AG09319 (cell line): ENCODE data around the gene INMT.

ENCODE experiments used
- DNase-seq: peaks from one replicate; pipeline ENCODE4 v3.0.0-alpha.2; 2010; ENCODE audit warnings: low read depth; ENCODE audit errors: extremely low read depth
- TF ChIP-seq, protein P1 (sequence below): IDR thresholded peaks from 2 replicates; pipeline ENCODE4 v1.5.1; 2011; ENCODE audit warnings: low read depth, mild to moderate bottlenecking, inconsistent platforms, low read length, moderate library complexity

The INMT gene

DNA sequence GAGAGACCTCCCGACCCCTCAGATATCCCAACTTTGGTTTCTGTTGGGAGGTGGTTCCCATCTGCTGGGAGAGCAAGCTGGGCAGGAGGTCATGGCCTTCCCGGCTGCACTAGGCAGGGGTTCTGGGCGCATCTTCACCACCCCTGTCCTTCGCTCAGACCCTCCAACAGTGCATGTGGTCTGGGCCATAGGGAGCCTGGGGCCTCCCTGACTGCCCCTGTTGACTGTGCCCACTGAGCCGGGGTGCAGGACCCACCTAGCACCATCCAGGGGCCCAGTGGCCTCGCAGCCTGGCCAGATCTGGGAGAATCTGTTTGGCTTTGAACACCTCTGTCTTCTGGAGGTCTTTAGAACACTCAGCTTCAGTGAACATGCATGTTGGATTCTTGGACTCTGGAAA is 18.7 kb upstream of the INMT start:
- TF ChIP-seq, protein P1, sequence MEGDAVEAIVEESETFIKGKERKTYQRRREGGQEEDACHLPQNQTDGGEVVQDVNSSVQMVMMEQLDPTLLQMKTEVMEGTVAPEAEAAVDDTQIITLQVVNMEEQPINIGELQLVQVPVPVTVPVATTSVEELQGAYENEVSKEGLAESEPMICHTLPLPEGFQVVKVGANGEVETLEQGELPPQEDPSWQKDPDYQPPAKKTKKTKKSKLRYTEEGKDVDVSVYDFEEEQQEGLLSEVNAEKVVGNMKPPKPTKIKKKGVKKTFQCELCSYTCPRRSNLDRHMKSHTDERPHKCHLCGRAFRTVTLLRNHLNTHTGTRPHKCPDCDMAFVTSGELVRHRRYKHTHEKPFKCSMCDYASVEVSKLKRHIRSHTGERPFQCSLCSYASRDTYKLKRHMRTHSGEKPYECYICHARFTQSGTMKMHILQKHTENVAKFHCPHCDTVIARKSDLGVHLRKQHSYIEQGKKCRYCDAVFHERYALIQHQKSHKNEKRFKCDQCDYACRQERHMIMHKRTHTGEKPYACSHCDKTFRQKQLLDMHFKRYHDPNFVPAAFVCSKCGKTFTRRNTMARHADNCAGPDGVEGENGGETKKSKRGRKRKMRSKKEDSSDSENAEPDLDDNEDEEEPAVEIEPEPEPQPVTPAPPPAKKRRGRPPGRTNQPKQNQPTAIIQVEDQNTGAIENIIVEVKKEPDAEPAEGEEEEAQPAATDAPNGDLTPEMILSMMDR: no peak
- DNase-seq: no peak

DNA sequence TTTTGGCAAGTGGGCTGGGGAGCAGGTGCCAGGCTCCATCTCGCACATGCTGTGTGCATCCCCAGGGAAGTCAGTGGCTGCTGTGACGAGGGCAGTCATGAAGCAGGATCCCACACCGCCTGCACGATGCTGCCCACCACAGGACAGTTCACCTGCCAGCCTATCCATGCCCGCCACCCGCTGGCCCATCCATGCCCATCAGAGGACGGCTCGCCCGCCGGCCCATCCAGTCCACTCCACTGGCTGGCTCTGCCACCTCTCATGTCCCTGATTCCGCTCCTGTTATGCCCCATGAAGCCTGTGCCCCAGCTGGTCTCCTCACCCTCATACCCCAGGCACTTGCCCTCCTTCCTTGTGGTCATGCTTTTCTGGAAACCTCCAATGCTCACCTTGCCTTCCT is 18.2 kb upstream of the INMT start:
- TF ChIP-seq, protein P1: no peak
- DNase-seq: no peak

- DNase-seq: no peak
- TF ChIP-seq, protein P1: no peak
Observed at GRCh38 chr7:30734497-30734896, 17.4 kb upstream of the INMT start.

- no peak for DNase-seq
- TF ChIP-seq, protein P1: no peak
Observed at GRCh38 chr7:30735631-30736030, 16.3 kb upstream of the INMT start.

GRCh38 chr7:30736291-30736690 is 15.6 kb upstream of the INMT start:
- TF ChIP-seq, protein P1: no peak

GRCh38 chr7:30738026-30738915 is 13.7 kb upstream of the INMT start:
- DNase-seq: no peak
- TF ChIP-seq, protein P1: no peak

More at GRCh38 chr7:30736291-30736690, 15.6 kb upstream of the INMT start:
- no peak for DNase-seq

DNA sequence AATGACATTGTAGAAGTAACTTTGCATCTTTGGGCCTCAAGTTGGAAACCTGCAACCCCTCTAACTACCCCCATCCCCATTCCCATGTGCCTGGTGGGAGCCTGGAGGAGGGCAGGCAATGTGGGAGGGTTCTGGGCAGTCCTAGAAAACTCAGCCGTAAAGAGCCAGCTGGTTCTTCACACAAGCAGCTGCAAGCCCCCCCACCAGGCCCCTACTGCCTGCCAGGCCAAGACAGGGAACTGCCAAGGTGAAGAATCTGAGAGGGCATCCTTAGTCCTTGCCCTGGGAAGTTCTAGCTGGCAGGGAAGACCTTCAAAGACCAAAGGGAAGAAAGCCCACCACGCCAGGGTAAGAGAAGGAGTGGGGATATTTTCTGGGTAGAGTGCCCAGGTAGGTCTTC is 12.2 kb upstream of the INMT start:
- TF ChIP-seq, protein P1: no peak
- DNase-seq: no peak
